Upper lobe of right lung (tissue), 1 donor: ENCODE data around the gene TSTD1. TPM values are rescaled to one million over a fixed set of nuclear protein-coding genes. Genes with fewer than 3 reads are reported as not detected.

Source experiments
- ATAC-seq: fragments of 200-7000 bp; cut with Tn5 transposase; one replicate; pipeline ENCODE4 v1.9.1; 2020; ENCODE audit warnings: mild to moderate bottlenecking, moderate library complexity
- DNase-seq: peaks from one replicate; pipeline ENCODE4 v3.0.0-alpha.2; 2020
- H3K27ac ChIP-seq: fragments of 200-600 bp; one replicate; pipeline ENCODE4 v1.8.0; 2022
- H3K27me3 ChIP-seq: fragments of 200-600 bp; one replicate; pipeline ENCODE4 v1.8.0; 2022; ENCODE audit warnings: mild to moderate bottlenecking
- H3K36me3 ChIP-seq: fragments of 200-600 bp; one replicate; pipeline ENCODE4 v1.8.0; 2022
- H3K4me1 ChIP-seq: fragments of 200-600 bp; one replicate; pipeline ENCODE4 v1.8.0; 2022
- H3K4me3 ChIP-seq: fragments of 200-600 bp; one replicate; pipeline ENCODE4 v1.8.0; 2022; ENCODE audit warnings: mild to moderate bottlenecking
- H3K9me3 ChIP-seq: fragments of 200-600 bp; one replicate; pipeline ENCODE4 v1.8.0; 2022
- intact Hi-C: fragments of 100-400 bp; cut with DNase I; formaldehyde crosslinking; loops from one replicate; pipeline ENCODE4 v1.11.0; 2022
- total RNA-seq: library from RNA; stranded (reverse); fragmentation: NEBNext Ultra II Directional; extraction: Animal tissue kit (Norgen Biotek cat#: 25700); gene quantifications from one replicate; pipeline ENCODE4 v1.2.1, GENCODE V29; 2021
- TF ChIP-seq, protein P1 (sequence below): fragments of 200-600 bp; IDR thresholded peaks from one replicate; pipeline ENCODE4 v1.8.0; 2022; ENCODE audit warnings: antibody characterized with exemption
- donor health status: DM: no; HTN: yes; CAD: no; lungs with severe emphysema.

The TSTD1 gene
- total RNA-seq, 1 donor from 2014 or later: 50.6 TPM

DNA sequence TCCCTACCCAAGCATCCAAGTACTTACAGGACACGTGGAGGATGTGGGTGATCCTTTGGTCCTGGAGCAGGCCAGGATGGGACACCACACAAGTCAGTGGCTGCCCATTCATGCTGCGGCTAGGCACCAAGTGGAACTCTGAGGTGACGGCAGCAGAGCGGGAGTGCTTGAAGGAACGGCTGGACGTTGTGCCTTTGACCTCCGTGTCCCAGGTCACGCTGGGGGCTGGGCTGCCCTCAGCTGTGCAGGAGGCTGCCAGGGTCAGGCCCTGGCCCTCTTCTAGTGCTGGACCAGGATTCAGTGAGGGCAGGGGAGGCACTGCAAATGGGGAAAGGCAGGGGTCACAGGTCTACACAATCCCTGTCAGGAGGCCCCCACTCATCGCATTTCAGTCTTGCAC, 38.7 kb upstream of the TSTD1 start:
- no peak overlapping the region for H3K27ac ChIP-seq
- no peaks in the 10 kb centered on the region for H3K9me3 ChIP-seq
- H3K4me3 ChIP-seq: no peak overlapping the region
- ATAC-seq: no peak
- H3K27me3 ChIP-seq: no peaks in the 10 kb centered on the region
- DNase-seq: no peak
- H3K36me3 ChIP-seq: no peaks in the 10 kb centered on the region
- TF ChIP-seq, protein P1, sequence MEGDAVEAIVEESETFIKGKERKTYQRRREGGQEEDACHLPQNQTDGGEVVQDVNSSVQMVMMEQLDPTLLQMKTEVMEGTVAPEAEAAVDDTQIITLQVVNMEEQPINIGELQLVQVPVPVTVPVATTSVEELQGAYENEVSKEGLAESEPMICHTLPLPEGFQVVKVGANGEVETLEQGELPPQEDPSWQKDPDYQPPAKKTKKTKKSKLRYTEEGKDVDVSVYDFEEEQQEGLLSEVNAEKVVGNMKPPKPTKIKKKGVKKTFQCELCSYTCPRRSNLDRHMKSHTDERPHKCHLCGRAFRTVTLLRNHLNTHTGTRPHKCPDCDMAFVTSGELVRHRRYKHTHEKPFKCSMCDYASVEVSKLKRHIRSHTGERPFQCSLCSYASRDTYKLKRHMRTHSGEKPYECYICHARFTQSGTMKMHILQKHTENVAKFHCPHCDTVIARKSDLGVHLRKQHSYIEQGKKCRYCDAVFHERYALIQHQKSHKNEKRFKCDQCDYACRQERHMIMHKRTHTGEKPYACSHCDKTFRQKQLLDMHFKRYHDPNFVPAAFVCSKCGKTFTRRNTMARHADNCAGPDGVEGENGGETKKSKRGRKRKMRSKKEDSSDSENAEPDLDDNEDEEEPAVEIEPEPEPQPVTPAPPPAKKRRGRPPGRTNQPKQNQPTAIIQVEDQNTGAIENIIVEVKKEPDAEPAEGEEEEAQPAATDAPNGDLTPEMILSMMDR: no peak
- no peaks in the 10 kb centered on the region for H3K4me1 ChIP-seq
- intact Hi-C loops: no loop called here

DNA sequence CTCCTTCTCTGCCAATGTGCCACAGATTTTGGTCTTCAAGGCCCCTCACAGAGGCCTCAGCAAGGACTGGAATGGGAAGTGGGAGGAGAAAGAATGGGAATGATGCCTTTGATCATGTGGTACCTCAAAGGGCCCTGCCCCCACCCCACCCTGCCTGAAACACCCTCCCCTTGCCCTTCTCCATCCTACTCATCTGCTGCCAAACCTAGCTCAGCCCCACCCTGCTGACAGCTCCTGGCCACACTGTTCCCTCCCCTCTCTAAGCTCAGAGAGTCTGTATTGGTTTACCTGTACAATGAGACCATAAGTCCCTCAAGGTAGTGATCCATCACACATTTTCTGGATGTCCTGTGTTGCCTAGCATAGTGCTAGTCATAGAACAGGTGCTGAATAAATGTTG, 37.6 kb upstream of the TSTD1 start:
- ATAC-seq (no peak), DNase-seq (no peak)
- Histone ChIP-seq H3K4me3 (no peak overlapping the region), H3K27me3 (no peaks in the 10 kb centered on the region), H3K27ac (no peak overlapping the region), H3K4me1 (no peaks in the 10 kb centered on the region), H3K36me3 (no peaks in the 10 kb centered on the region), H3K9me3 (no peaks in the 10 kb centered on the region)
- intact Hi-C loops: no loop called here
- TF ChIP-seq, protein P1: no peak

DNA sequence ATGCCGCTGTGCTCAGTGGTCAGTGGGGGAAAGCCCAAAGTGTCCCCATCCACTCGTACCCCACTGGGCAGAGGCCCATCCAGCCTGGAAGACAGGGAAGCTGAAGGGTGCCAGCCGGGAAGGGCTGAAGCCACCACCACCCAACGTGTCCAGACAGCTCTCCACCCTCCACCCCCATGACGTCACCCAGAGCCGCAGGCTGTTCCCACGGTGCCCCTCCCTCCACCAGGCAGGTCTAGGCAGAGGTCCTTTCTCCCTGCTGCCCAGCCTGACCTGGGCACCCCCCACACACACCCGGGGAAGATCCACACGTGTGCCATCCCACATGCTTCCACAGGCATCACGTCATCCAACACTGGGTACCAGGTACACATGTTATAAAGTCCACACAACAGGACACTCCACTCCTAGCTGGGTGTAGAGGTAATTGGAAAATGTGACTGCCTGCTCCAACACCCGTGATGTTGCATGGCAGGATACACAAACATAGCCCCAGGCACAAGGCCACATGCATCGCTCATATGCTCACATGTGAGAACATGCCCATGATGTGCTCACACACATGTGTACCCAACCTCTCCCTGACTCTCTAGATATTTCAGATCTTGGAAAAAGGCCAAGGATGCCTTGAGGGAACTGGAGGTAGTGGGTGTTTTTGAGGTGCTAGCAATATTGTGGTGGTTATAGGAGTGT, 36.1 kb upstream of the TSTD1 start:
- Histone ChIP-seq H3K36me3 (no peaks in the 10 kb centered on the region), H3K27me3 (no peaks in the 10 kb centered on the region), H3K9me3 (no peaks in the 10 kb centered on the region), H3K4me1 (no peaks in the 10 kb centered on the region), H3K4me3 (no peak overlapping the region), H3K27ac (no peak overlapping the region)
- ATAC-seq (no peak), DNase-seq (no peak)
- intact Hi-C loops: no loop called here
- TF ChIP-seq, protein P1: no peak

DNA sequence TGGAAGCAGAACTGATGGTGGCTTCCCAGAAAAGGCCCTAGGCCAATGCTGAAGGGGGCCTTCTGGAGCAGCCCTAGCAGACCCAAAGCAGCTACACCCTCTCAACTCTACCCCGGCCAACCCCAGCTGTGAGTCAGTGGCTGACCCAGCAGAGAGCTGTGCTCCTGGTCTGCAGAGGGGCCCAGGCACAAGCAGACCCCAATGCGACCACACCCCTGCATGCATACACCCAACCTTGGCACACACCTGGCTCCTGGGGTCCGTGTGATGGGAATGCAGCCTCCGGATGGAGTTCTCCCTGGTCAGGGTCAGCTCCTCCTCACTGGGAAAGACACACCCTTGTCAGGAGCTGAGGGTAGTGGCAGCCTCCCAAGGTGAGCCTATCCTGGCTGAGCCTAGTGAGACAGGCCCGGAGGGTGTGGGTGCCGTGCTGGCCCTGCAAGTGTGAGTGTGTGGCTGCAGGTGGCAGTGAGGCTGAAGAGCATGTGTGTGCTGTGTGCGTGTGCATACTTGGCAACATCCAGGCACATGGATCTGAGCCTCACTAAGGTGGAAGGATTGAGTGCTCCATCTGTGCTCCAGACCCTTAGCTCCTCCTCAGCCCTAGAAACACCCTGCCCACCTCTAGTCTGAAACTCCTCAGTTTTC, 34.8 kb upstream of the TSTD1 start:
- no peak overlapping the region for H3K27ac ChIP-seq
- no peaks in the 10 kb centered on the region for H3K36me3 ChIP-seq

DNA sequence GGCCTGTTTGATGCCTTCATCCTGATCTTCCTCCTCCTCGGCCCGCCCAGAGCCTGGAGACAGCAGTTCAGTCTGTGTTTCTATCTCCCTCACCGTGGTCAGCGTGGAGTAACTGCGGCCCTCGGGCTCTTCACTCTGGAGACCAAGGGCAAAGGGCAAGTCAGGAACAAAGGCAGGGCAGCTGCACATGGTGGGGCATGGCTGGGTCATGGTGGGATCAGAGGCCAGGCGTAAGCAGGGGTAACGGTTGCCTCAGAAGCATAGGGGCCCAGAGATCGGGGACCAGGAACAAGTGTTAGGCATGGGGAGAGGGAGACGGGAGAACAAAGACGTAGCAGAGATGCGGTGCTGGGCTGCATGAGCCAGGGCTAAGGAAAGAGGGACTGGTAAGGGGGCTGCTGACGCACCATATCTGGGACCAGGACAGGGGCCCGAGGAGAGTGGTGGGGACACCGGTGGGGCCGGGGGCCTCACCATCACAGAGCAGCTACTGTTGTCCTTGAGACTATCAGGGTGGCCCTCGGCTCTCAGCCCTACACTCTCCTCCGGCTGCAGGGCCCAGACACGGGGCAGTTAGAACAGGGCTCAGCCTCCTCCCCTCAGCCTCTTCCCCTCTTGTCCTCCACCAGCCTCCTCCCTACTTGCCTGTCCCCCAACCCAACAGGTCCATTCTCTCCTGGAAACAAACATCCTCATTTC, 34.1 kb upstream of the TSTD1 start:
- ATAC-seq (no peak), DNase-seq (no peak)

More for the DNA sequence above, 34.8 kb upstream of the TSTD1 start:
- ATAC-seq (no peak), DNase-seq (no peak)
- intact Hi-C loops: no loop called here
- H3K4me3 ChIP-seq: no peak overlapping the region
- no peaks in the 10 kb centered on the region for H3K27me3 ChIP-seq
- TF ChIP-seq, protein P1: no peak
- H3K9me3 ChIP-seq: no peaks in the 10 kb centered on the region
- no peaks in the 10 kb centered on the region for H3K4me1 ChIP-seq

More for the DNA sequence above, 34.1 kb upstream of the TSTD1 start:
- H3K9me3 ChIP-seq: no peaks in the 10 kb centered on the region
- H3K36me3 ChIP-seq: no peaks in the 10 kb centered on the region
- no peaks in the 10 kb centered on the region for H3K4me1 ChIP-seq
- H3K27ac ChIP-seq: no peak overlapping the region
- no peaks in the 10 kb centered on the region for H3K27me3 ChIP-seq
- no peak overlapping the region for H3K4me3 ChIP-seq
- intact Hi-C loops: no loop called here
- TF ChIP-seq, protein P1: no peak
